Fibroblast of skin of right biceps (primary cell): ENCODE measurements around the gene CIB2.

Source experiments
- DNase-seq: peaks from one replicate; pipeline ENCODE4 v3.0.0-alpha.2; 2013

The CIB2 gene

DNA sequence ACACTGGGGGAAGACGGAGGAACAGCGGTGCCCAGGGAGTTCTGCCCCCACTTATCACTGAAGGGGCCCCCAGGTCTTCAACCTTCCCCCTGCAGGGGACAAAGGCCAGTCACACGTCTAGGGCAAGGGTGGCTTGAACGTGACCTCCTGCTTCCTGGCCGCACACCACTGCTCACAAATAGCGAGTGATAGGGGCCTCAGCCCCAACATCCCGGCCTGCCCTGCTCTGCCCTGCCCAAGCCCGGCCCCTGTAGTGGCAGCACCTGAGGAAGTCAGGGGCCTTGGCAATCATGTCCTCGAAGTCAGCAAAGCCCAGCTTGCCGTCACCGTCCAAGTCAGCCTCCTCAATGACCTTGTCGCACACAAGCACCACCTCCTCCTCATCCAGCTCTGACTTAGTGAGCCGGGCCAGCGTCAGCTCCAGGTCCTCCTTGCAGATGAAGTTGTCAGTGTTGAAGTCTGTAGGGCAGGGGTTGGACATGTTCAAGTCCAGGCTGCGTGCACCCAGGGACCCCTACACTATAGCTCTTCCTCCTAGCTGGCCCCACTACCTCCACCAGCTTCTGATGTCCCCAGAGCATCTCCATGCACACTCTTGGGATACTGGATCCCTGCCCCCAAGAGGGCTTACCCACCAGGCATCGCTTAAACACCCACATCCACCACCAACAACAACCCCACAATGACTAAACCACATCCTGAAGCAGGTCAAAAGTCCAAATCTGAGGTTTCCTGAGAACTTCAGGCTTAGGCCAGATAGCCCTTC is 25.6 kb downstream of the CIB2 start:
- DNase-seq, result no peak

DNA sequence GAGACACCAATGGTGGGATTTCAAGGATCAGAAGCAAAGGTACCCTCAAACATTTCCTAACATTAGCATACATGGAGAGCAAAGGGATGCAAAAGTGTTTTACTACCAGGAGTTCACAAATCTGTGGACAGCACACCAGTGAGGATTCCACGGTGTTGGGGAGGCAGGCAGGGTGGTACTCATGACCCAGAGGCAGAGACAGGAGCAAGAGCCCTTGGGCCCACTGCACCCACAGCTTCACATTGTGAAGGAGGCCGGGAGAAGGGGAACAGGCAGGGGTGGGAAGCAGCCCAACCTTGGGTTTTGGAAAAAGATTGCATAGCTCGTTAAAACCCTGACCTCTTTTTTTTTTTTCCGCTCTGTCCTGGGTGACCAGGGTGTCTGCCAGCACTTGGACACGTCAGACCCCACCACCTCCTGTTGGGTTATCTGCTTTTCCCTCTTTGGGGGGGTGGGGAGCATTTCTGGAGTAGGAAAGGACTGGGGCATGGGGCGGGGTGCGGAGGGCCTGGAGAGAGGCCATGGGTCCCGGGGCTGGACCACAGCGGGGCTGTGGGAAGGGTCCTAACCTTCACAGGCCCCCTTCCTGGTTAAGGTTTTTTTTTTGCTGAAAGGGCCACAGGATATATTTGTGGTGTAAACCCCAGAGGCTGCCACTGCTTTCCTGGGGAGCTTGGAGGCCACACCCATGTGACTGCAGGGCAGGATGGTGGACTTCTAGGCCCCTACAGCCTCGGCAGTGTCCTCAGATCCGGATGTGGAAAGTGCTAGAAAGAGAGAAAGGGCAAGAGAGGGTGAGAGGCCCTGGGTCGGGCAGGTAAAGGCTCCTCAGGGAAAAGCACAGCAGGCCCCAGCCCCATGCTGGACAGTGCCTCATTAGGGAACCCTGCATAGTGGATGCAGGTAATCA is 26.4 kb downstream of the CIB2 start:
- DNase-seq, result no peak

GRCh38 chr15:78104119-78104479 is 27.1 kb downstream of the CIB2 start:
- DNase-seq, result no peak

DNA sequence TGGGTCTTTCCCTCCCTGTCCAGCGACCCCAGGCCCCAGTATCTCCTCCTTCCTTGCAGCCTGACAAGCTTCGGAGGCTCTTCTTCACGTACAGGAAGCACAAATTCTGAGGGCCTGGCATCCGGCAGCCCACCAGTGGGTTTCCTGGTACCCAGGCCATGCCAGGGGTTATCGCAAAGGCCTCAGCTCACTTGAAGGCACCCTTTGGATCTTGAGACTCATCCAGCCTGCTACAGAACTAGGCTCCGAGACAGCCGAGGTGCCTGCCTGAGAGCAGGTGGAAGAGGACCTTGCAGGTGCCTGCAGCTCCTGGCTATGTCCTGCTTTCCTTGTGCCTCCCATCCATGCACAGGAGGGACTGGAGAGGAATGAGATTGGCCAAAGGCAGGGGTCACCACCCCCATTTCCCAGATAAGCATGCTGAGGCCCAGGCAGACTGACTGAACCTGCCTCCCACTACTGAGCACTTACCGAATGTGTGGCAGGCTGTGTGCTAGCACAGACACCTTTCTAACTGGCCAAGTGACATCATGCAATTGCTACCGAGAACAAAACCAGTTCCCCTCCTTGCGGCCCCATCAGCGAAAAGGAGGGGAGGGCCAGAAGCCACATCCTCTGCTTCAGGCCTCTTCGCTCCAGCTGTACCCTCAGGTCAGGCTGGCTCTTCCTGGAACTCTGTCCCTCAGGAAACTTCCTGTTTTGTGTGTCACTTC is 27.7 kb downstream of the CIB2 start:
- no peak for DNase-seq

GRCh38 chr15:78102741-78103140 is 28.5 kb downstream of the CIB2 start:
- no peak for DNase-seq

DNA sequence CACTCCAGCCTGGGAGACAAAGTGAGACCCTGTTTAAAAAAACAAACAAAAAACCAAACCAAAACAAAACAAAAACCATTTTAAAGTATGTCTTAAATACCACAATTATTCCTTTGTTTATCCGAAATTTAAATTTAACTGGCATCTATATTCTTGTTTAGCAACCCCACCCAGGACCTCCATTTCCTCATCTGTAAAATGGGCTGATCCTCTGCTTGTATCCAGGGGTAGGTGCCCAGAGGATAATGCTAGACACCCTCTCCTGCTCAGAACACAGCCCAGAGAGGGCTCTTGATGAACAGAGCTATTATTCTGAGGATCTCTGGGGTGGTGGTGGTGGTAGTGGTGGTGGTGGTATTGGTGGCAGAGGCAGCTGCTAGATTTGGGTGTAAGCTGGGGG is 29.0 kb downstream of the CIB2 start:
- DNase-seq, result no peak

DNA sequence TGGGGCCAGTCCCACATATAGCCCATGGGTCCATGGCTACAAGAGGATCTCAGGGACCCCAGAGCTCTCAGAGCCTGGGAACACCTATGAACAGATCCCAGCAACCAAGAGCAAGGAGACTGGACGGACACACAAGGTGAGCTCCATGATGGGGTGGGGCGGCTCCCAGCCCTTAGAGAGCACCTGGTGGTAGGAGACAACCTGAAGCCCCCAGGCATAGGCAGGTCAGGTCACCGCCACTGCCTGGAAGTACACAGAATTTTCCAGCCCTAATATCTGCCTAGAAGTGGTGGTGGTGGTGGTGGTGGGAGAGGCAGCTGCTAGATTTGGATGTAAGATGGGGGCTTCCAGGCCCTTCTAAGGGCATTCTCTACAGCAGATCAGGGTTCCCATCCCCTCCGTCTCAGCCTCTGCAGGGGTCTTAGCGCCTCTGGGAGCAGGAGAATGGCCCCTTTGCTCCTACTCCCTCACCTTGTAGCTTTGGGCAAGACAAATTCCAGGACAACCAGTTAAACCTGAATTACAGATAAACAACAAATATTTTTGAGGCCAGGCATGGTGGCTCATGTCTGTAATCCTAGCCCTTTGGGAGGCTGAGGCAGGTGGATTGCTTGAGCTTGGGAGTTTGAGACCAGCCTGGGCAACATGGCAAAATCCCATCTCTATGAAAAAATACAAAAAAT is 29.7 kb downstream of the CIB2 start:
- DNase-seq, result no peak

DNA sequence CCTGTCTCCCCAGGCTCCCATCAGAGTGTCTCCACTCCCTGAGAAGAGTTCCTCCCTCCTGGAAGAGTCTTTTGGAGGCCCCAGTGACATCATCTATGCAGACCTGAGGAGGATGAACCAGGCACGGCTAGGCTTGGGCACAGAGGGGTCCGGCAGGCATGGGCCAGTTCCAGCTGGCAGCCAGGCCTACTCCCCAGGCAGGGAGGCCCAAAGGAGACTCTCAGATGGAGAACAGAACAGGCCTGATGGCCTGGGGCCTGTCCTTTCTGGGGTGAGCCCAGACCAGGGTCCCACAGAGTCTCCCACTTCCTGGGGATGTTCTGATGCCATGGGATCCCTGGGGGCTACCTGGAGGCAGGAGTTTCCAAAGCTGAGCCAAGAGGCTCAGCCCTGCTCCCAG is 30.4 kb downstream of the CIB2 start:
- no peak for DNase-seq

DNA sequence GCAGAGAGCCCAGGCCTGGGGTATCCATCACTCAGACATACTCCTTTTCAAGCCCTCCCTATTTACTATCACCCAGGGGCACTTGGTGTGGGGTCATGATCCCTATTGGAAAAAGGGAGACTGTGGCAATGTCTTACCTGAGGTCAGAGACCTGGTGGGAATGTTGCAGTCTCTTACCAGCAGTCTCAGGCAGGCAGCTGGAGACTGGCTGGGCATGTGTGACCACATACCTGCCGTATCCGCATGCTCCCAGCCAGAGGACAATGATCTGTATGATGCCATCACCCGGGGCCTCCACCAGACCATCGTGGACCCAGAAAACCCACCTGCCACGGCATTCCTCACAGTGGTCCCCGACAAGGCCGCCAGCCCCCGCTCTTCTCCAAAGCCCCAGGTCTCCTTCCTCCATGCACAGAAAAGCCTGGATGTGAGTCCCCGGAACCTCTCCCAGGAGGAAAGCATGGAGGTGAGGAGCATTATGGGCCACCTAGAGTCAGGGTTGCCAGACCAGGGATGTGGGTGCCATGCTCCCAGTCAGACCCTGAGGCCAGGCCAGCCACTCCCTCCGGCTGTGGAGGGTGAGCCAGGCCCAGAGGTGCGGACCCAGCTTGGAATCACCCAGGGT is 33.0 kb downstream of the CIB2 start:
- no peak for DNase-seq

DNA sequence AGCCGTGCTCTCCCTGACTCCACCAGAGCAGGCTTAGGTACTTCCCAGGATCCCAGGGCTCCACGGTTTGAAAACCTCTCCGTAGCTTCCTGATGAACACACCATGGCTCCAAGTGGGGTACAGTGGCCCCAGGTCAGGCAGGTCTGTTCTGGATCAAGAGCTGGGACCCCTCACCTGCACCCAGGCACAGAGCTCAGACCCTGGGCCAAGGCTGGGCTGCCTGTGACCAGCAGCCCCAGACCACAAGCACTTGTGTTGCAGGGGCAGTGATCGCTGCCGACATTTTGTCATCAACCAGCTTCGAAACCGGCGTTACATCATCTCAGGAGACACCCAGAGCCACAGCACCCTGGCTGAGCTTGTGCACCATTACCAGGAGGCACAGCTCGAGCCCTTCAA is 33.6 kb downstream of the CIB2 start:
- DNase-seq, result no peak

- peak; percentile 93 for DNase-seq
Measured at GRCh38 chr15:78093242-78094020, 37.8 kb downstream of the CIB2 start.

DNA sequence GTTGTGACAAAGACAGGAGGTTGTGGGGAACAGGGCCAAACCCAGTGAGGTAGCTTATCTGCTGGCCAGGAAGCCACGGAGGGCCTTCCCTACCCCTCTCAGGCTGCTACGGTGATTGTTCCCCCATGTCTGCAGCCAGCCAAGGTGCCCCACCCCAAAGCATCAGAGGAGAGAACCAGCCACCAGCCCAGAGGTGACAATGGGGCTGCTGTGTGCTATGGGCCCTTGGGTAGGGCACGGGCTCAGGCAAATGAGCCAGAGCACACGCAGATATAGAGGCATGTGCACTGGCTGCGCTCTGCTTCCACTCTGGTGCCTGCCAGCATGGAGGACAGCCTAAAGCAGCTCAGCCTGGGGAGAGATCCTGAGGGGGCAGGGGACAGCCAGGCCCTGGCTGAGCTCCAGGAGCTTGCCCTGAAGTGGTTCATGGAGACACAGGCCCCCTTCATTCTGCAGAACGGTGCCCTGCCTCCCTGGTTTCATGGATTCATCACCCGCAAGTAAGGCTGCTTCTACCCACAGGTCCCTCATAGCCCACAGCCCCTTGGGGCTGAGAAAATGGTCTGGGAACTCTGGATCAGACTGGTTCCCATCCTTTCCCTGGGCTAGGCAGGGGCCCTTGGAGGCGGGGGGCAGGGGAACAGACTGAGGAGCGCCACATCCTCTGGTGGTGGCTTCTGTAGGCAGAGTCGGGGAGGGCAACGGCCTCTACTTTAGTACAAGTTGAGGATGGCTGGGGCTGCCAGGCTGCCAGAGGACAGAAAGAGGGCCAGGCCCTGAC is 38.8 kb downstream of the CIB2 start, which contains the start of gene SH2D7:
TSS of gene SH2D7 (plus strand) at position 301 of the 781 bp plus-strand sequence. CDS start at position 325, 24 bp downstream.
- no peak for DNase-seq

GRCh38 chr15:78090422-78091063 is 40.7 kb downstream of the CIB2 start:
- DNase-seq, result peak; percentile 33

DNA sequence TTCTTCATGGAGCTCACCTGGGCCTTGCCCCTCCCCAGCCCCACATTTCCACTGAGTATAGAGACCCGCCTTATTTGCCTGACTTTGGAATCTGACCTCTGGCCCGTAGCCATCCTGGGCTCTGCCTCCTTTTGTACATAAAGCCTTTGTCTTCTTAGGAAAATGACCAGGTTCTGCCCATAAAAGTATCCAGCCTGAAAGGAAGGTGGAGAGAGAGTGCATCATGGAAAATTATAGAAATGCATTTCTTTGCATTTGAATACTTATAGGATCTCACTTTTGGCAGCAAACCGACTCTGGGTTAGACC is 42.5 kb downstream of the CIB2 start:
- DNase-seq, result no peak

DNA sequence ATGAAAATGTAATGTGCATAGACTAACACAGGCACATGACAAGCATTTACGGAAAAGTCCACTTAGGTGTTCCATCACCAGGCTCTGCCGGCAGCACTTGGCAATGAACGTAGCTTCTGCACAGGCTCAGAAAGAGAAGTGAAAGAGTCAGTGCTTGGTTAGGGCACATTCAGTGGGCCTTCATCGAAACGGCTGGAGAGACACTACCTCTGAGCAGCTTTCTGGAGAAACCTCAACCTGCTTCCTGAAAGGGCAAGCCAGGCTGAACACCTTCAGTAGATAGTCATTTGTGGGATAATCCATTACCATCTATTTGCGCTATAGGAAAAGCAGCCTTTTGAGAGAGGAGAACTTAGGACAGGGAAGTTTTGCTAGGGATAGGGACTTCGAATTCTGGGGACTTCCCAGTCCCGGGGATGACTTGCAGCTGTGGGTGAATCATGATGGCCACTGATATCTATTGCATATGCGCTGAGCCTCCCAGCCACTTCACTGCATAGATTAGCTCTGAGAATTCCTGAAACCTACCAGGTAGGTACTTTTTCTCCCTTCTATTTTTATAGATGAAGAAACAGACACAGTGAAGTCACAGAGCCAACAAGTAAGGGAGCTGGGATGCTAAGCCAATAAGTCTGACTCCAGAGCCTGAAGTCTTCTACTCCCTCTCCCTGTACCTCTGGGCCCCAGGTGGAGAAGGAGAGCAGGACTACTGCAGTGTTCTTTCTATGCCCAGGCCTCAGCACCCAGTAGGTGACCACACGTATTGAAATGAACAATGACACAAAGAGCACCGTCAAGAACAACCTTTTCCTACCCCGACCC is 43.1 kb downstream of the CIB2 start:
- no peak for DNase-seq

- peak; percentile 92 for DNase-seq
Measured at GRCh38 chr15:78085928-78086327, 45.3 kb downstream of the CIB2 start.

DNA sequence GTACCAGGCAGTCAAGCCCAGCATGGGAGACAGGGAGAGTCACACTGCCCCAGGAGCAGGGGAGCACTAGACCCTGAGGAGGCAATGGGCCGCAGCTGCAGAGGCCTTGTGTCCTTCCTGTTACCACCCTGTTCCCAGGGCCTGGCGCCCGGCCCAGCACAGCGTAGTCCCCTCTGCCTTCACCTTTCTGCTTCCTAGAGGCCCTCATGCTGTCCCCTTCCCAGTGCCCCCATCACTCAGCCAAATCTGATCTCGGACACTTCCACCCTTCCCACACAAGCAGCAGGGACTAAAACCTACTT is 46.8 kb downstream of the CIB2 start:
- DNase-seq, result no peak

- no peak for DNase-seq
Measured at GRCh38 chr15:78083687-78084448, 47.4 kb downstream of the CIB2 start.

- no peak for DNase-seq
Measured at GRCh38 chr15:78083186-78083585, 48.1 kb downstream of the CIB2 start.
